ENCODE results near the gene STK17B.

DNA sequence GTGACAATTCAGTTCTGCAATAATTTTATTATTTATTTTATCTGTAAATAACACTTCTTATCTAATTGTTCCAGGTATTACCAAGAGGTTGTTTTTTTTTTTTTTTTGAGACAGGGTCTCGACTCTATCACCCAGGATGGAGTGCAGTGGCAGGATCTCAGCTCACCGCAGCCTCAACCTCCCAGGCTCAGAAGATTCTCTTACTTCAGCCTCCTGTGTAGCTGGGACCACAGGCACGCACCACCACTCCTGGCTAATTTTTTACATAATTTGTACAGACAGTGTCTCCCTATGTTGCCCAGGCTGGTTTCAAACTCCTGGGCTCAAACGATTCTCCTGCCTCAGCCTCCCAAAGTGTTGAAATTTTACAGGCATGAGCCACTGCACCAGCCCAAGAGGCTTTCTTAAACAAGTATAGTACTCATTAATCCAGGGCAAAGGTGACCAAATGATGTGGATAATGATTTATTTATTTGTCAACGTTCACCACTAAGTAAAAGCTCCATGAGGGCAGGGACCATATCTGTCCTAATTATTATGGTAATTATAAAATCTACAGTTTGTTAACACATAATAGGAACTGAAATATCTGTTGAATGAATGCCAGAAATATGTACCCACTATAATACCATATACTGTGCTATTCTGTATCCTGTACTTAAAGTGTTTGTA, 12.0 kb downstream of the STK17B start:
- TF ChIP-seq, protein P1, sequence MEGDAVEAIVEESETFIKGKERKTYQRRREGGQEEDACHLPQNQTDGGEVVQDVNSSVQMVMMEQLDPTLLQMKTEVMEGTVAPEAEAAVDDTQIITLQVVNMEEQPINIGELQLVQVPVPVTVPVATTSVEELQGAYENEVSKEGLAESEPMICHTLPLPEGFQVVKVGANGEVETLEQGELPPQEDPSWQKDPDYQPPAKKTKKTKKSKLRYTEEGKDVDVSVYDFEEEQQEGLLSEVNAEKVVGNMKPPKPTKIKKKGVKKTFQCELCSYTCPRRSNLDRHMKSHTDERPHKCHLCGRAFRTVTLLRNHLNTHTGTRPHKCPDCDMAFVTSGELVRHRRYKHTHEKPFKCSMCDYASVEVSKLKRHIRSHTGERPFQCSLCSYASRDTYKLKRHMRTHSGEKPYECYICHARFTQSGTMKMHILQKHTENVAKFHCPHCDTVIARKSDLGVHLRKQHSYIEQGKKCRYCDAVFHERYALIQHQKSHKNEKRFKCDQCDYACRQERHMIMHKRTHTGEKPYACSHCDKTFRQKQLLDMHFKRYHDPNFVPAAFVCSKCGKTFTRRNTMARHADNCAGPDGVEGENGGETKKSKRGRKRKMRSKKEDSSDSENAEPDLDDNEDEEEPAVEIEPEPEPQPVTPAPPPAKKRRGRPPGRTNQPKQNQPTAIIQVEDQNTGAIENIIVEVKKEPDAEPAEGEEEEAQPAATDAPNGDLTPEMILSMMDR (conservative IDR thresholded peaks at IDR 0.05; ENCODE audit: low read length), result no peak
- no peak for TF ChIP-seq EZH2phosphoT487 (IDR thresholded peaks at IDR 0.05; ENCODE audit: borderline replicate concordance)
